HepG2 (cell line): ENCODE data around the gene RASGRP2. TPM values are rescaled to one million over a fixed set of nuclear protein-coding genes. Genes with fewer than 3 reads are reported as not detected.

Experiments
- ATAC-seq: fragments of 200-7000 bp; cut with Tn5 transposase; 3 replicates; pipeline ENCODE4 v1.9.1; 2020; ENCODE audit warnings: mild to moderate bottlenecking, moderate library complexity
- BruUV-seq: library from RNA; stranded (reverse); fragments of 400-500 nt; replicated peaks from 2 replicates; lab custom pipeline; 2021; lab: Mats Ljungman, UMichigan
- CTCF ChIA-PET: fragments of 300-600 bp; formaldehyde crosslinking; extraction: SDS; loops from one replicate; lab custom pipeline; 2021; ENCODE audit warnings: low total read pairs, inconsistent platforms, low intra/inter-chr PET ratio; lab: Yijun Ruan, JAX
- POLR2A ChIA-PET: fragments of 350-600 bp; sonication (Branson Sonifier 250); formaldehyde crosslinking; loops from one replicate; lab custom pipeline; 2020; ENCODE audit warnings: antibody characterized with exemption, inconsistent platforms; lab: Yijun Ruan, JAX
- DNase-seq: peaks from one replicate; pipeline ENCODE4 v3.0.0-alpha.2; 2015; ENCODE audit warnings: low spot score
- FAIRE-seq: peaks from 3 replicates; lab custom pipeline; 2011; peaks lifted over from hg19 to GRCh38; lab: Jason Lieb, UNC
- H2AFZ ChIP-seq: one replicate; pipeline ENCODE4 v1.6.1; 2011; ENCODE audit warnings: low read length, inconsistent platforms
- H3K27ac ChIP-seq: fragments of 300-600 bp; 3 replicates; pipeline ENCODE4 v1.8.0; 2011; ENCODE audit warnings: mixed run types, mild to moderate bottlenecking, mixed read lengths, low read length, inconsistent platforms; ENCODE audit not compliant: insufficient read depth; ENCODE audit errors: extremely low read length
- H3K27me3 ChIP-seq, 2 experiments: fragments of 200-600 bp in 1 of 2; 2 replicates in 1 of 2; 3 replicates in 1 of 2; pipeline versions ENCODE4 v1.6.0 to v1.8.0; 2011; ENCODE audit warnings: low read length in 2 of 2, mild to moderate bottlenecking in 2 of 2, moderate library complexity in 2 of 2, inconsistent platforms in 1 of 2; ENCODE audit not compliant: insufficient read depth in 2 of 2, control insufficient read depth in 1 of 2
- H3K36me3 ChIP-seq, 2 experiments: fragments of 200-600 bp in 1 of 2; replicated peaks in 1 of 2; 2 replicates in 1 of 2; 3 replicates in 1 of 2; pipeline versions ENCODE4 v1.5.1 to v1.8.0; 2011; ENCODE audit warnings: low read length in 2 of 2, inconsistent platforms in 1 of 2; ENCODE audit not compliant: insufficient read depth in 2 of 2, control insufficient read depth in 1 of 2
- H3K4me1 ChIP-seq: 2 replicates; pipeline ENCODE4 v1.5.1; 2012; ENCODE audit warnings: low read length, inconsistent platforms; ENCODE audit not compliant: insufficient read depth
- H3K4me2 ChIP-seq: 2 replicates; pipeline ENCODE4 v1.6.0; 2011; ENCODE audit warnings: low read depth, low read length, inconsistent platforms
- H3K4me3 ChIP-seq, 3 experiments: fragments of 200-600 bp in 1 of 3; sonication (generic), shearing (Covaris generic) in 1 of 3; replicated peaks in 1 of 3; 2 replicates each; pipeline ENCODE4 v1.5.1; 2011 to 2016; ENCODE audit warnings: low read length in 3 of 3, inconsistent platforms in 2 of 3, low read depth in 2 of 3, mild to moderate bottlenecking in 2 of 3, control low read depth in 1 of 3, mixed read lengths in 1 of 3; ENCODE audit not compliant: insufficient read depth in 1 of 3
- H3K79me2 ChIP-seq: one replicate; pipeline ENCODE4 v1.6.1; 2011; ENCODE audit warnings: low read length, inconsistent platforms; ENCODE audit not compliant: insufficient read depth
- H3K9ac ChIP-seq: 2 replicates; pipeline ENCODE4 v1.6.0; 2011; ENCODE audit warnings: mild to moderate bottlenecking, low read depth, low read length, inconsistent platforms; ENCODE audit not compliant: insufficient read depth
- H3K9me3 ChIP-seq: 2 replicates; pipeline ENCODE4 v1.5.1; 2012; ENCODE audit warnings: mild to moderate bottlenecking, low read length
- H4K20me1 ChIP-seq: 2 replicates; pipeline ENCODE4 v1.6.0; 2011; ENCODE audit warnings: inconsistent platforms, mild to moderate bottlenecking, low read length, moderate library complexity; ENCODE audit not compliant: insufficient read depth
- ARNTL ChIP-seq: sonication (generic); formaldehyde crosslinking; IDR thresholded peaks from 2 replicates; pipeline ENCODE4 v1.4.0; 2020; ENCODE audit warnings: mild to moderate bottlenecking, missing genetic modification reagents
- HCFC1 ChIP-seq: fragments of 150-350 bp; IDR thresholded peaks from 2 replicates; pipeline ENCODE4 v1.6.1; 2014; ENCODE audit warnings: low read depth, low read length
- KDM6A ChIP-seq: IDR thresholded peaks from 2 replicates; pipeline ENCODE4 v1.6.1; 2016; ENCODE audit warnings: low read depth
- NFYC ChIP-seq: IDR thresholded peaks from 2 replicates; pipeline ENCODE4 v1.6.1; 2016; ENCODE audit warnings: missing genetic modification reagents, missing compliant biosample characterization
- NPAS2 ChIP-seq: sonication (generic); formaldehyde crosslinking; IDR thresholded peaks from 2 replicates; pipeline ENCODE4 v1.8.0; 2022; ENCODE audit warnings: mild to moderate bottlenecking, missing genetic modification reagents, borderline replicate concordance
- POLR2AphosphoS2 ChIP-seq: IDR thresholded peaks from 2 replicates; pipeline ENCODE4 v1.6.1; 2011; ENCODE audit warnings: low read depth, low read length, improper control_type of control experiment
- SOX6 ChIP-seq, 2 experiments: fragments of 450-650 bp in 1 of 2; sonication (generic) in 1 of 2; formaldehyde crosslinking in 1 of 2; IDR thresholded peaks; 2 replicates each; pipeline versions ENCODE4 v1.4.0 to v1.6.1; 2017 to 2020; ENCODE audit warnings: antibody characterized with exemption in 1 of 2, mild to moderate bottlenecking in 1 of 2, missing genetic modification reagents in 1 of 2
- TOE1 ChIP-seq: sonication (generic); formaldehyde crosslinking; IDR thresholded peaks from 2 replicates; pipeline ENCODE4 v1.4.0; 2020; ENCODE audit warnings: mild to moderate bottlenecking, missing genetic modification reagents
- ZNF20 ChIP-seq: sonication (generic); formaldehyde crosslinking; IDR thresholded peaks from 2 replicates; pipeline ENCODE4 v1.4.0; 2020; ENCODE audit warnings: mild to moderate bottlenecking, moderate library complexity, missing genetic modification reagents
- ZNF468 ChIP-seq: sonication (generic); formaldehyde crosslinking; IDR thresholded peaks from 2 replicates; pipeline ENCODE4 v1.8.0; 2022; ENCODE audit warnings: mild to moderate bottlenecking, moderate library complexity, missing genetic modification reagents
- ZNF570 ChIP-seq: sonication (generic); formaldehyde crosslinking; IDR thresholded peaks from 2 replicates; pipeline ENCODE4 v1.4.0; 2020; ENCODE audit warnings: mild to moderate bottlenecking, missing genetic modification reagents, borderline replicate concordance
- ZNF598 ChIP-seq: sonication (generic); formaldehyde crosslinking; IDR thresholded peaks from 2 replicates; pipeline ENCODE4 v1.5.1; 2020; ENCODE audit warnings: mild to moderate bottlenecking, missing genetic modification reagents, borderline replicate concordance
- WGBS: methylation state at CpG from one replicate; pipeline ENCODE4 v1.1.6; 2017; ENCODE audit warnings: low lambda C conversion rate; 5-methylcytosine and 5-hydroxymethylcytosine counted together
- in situ Hi-C: cut with HindIII; loops from 2 replicates; pipeline ENCODE4 v1.10.0; 2017; ENCODE audit warnings: low pct_unique_long_range_greater_than_20kb; ENCODE audit not compliant: extremely low pct_ligation_motif_present
- intact Hi-C: fragments of 100-400 bp; cut with micrococcal nuclease; formaldehyde crosslinking; loops from one replicate; pipeline ENCODE4 v1.10.0; 2022; ENCODE audit not compliant: unreplicated experiment
- polyA plus RNA-seq, 8 experiments: library from polyadenylated mRNA; depleted of rRNA in 3 of 8; stranded (reverse) in 7 of 8; unstranded in 1 of 8; fragments of >200 nt; fragmentation: Illumina TruSeq in 4 of 8; extraction: Trizol in 4 of 8; gene quantifications; 2 replicates each; pipeline versions ENCODE4 v1.2.1 to v1.2.3, GENCODE V29; 2011 to 2016; ENCODE audit warnings: low read depth in 4 of 8, missing spikeins in 1 of 8, mixed read lengths in 1 of 8; ENCODE audit not compliant: insufficient read depth in 1 of 8
- total RNA-seq, 5 experiments: library from RNA; depleted of rRNA; stranded (reverse); fragments of >200 nt; fragmentation: Illumina TruSeq; extraction: Trizol; gene quantifications; 2 replicates each; pipeline ENCODE4 v1.2.3, GENCODE V29; 2016; ENCODE audit warnings: low read depth in 1 of 5
- TF ChIP-seq, protein P1 (sequence below): sonication (generic); formaldehyde crosslinking; IDR thresholded peaks from 2 replicates; pipeline ENCODE4 v1.4.0; 2020; ENCODE audit warnings: mild to moderate bottlenecking, missing genetic modification reagents
- TF ChIP-seq, protein P2 (sequence below): sonication (generic); formaldehyde crosslinking; IDR thresholded peaks from 2 replicates; pipeline ENCODE4 v1.5.0; 2020; ENCODE audit warnings: mild to moderate bottlenecking, missing genetic modification reagents, borderline replicate concordance
- TF ChIP-seq, protein P3 (sequence below): sonication (generic); formaldehyde crosslinking; IDR thresholded peaks from 2 replicates; pipeline ENCODE4 v1.8.0; 2022; ENCODE audit warnings: mild to moderate bottlenecking, missing genetic modification reagents

RASGRP2 gene
- total and polyA plus RNA-seq, 2 of the 13 experiments (the other 11 are each of a cell fraction or from before 2014, with no cell fraction given), result 0.61 TPM; not detected in 1

DNA sequence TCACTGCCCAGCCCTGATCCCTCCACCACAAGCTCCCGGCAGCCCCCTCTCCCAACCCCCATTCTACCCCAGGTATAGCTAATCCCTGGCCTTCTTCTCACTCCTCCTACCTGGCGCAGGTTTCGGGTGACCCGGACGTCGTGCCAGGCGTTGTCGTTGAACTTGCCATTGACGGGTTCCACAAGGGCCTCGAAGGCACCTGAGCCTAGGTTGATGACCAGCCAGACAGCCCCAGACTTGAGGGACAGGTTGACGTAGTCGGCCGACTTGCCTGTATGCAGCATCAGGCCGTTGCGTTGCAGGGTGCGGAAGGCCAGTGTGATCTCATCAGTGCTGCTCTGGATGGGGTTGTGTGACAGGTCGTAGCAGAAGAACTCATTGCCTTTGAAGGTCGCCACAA lies 58.4 kb downstream of the RASGRP2 start:
- in situ Hi-C loops, result no loop called here
- H3K27ac ChIP-seq, result no peak overlapping the region
- no peak overlapping the region for H3K4me2 ChIP-seq
- BruUV-seq, result no TSS peak
- no peak overlapping the region for H2AFZ ChIP-seq
- 39% methylated on average over 16 of the region's 18 CpGs for WGBS
- no peak for DNase-seq
- peaks cover 10 to 63% of the 10 kb centered on the region in 2 experiments; a peak in 4 of 5 replicates for H3K27me3 ChIP-seq
- CTCF ChIA-PET, result no interaction called here
- H3K79me2 ChIP-seq, result no peaks in the 10 kb centered on the region
- POLR2A ChIA-PET, result no interaction called here
- ATAC-seq, result no peak
- no peaks in the 10 kb centered on the region for H3K36me3 ChIP-seq
- no peaks in the 10 kb centered on the region for H4K20me1 ChIP-seq
- H3K4me1 ChIP-seq, result no peaks in the 10 kb centered on the region; the same call in 1 of the 2 replicates
- no peak overlapping the region for H3K4me3 ChIP-seq
- FAIRE-seq, result no peak
- intact Hi-C loops, result no loop called here
- no peaks in the 10 kb centered on the region for H3K9me3 ChIP-seq
- H3K9ac ChIP-seq, result no peak overlapping the region
- no peak for TF ChIP-seq NPAS2 (CRISPR knock-in tag)
- no peak for TF ChIP-seq POLR2AphosphoS2
- TF ChIP-seq HCFC1, result no peak
- no peak for TF ChIP-seq ZNF468
- TF ChIP-seq, protein P1, sequence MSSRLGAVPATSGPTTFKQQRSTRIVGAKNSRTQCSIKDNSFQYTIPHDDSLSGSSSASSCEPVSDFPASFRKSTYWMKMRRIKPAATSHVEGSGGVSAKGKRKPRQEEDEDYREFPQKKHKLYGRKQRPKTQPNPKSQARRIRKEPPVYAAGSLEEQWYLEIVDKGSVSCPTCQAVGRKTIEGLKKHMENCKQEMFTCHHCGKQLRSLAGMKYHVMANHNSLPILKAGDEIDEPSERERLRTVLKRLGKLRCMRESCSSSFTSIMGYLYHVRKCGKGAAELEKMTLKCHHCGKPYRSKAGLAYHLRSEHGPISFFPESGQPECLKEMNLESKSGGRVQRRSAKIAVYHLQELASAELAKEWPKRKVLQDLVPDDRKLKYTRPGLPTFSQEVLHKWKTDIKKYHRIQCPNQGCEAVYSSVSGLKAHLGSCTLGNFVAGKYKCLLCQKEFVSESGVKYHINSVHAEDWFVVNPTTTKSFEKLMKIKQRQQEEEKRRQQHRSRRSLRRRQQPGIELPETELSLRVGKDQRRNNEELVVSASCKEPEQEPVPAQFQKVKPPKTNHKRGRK (CRISPR knock-in tag), result no peak
- no peak for TF ChIP-seq KDM6A (CRISPR knock-in tag)
- TF ChIP-seq, protein P2, sequence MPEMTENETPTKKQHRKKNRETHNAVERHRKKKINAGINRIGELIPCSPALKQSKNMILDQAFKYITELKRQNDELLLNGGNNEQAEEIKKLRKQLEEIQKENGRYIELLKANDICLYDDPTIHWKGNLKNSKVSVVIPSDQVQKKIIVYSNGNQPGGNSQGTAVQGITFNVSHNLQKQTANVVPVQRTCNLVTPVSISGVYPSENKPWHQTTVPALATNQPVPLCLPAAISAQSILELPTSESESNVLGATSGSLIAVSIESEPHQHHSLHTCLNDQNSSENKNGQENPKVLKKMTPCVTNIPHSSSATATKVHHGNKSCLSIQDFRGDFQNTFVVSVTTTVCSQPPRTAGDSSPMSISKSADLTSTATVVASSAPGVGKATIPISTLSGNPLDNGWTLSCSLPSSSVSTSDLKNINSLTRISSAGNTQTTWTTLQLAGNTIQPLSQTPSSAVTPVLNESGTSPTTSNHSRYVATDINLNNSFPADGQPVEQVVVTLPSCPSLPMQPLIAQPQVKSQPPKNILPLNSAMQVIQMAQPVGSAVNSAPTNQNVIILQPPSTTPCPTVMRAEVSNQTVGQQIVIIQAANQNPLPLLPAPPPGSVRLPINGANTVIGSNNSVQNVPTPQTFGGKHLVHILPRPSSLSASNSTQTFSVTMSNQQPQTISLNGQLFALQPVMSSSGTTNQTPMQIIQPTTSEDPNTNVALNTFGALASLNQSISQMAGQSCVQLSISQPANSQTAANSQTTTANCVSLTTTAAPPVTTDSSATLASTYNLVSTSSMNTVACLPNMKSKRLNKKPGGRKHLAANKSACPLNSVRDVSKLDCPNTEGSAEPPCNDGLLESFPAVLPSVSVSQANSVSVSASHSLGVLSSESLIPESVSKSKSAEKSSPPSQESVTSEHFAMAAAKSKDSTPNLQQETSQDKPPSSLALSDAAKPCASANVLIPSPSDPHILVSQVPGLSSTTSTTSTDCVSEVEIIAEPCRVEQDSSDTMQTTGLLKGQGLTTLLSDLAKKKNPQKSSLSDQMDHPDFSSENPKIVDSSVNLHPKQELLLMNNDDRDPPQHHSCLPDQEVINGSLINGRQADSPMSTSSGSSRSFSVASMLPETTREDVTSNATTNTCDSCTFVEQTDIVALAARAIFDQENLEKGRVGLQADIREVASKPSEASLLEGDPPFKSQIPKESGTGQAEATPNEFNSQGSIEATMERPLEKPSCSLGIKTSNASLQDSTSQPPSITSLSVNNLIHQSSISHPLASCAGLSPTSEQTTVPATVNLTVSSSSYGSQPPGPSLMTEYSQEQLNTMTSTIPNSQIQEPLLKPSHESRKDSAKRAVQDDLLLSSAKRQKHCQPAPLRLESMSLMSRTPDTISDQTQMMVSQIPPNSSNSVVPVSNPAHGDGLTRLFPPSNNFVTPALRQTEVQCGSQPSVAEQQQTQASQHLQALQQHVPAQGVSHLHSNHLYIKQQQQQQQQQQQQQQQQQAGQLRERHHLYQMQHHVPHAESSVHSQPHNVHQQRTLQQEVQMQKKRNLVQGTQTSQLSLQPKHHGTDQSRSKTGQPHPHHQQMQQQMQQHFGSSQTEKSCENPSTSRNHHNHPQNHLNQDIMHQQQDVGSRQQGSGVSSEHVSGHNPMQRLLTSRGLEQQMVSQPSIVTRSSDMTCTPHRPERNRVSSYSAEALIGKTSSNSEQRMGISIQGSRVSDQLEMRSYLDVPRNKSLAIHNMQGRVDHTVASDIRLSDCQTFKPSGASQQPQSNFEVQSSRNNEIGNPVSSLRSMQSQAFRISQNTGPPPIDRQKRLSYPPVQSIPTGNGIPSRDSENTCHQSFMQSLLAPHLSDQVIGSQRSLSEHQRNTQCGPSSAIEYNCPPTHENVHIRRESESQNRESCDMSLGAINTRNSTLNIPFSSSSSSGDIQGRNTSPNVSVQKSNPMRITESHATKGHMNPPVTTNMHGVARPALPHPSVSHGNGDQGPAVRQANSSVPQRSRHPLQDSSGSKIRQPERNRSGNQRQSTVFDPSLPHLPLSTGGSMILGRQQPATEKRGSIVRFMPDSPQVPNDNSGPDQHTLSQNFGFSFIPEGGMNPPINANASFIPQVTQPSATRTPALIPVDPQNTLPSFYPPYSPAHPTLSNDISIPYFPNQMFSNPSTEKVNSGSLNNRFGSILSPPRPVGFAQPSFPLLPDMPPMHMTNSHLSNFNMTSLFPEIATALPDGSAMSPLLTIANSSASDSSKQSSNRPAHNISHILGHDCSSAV (CRISPR knock-in tag), result no peak
- TF ChIP-seq, protein P3, sequence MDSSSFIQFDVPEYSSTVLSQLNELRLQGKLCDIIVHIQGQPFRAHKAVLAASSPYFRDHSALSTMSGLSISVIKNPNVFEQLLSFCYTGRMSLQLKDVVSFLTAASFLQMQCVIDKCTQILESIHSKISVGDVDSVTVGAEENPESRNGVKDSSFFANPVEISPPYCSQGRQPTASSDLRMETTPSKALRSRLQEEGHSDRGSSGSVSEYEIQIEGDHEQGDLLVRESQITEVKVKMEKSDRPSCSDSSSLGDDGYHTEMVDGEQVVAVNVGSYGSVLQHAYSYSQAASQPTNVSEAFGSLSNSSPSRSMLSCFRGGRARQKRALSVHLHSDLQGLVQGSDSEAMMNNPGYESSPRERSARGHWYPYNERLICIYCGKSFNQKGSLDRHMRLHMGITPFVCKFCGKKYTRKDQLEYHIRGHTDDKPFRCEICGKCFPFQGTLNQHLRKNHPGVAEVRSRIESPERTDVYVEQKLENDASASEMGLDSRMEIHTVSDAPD (CRISPR knock-in tag), result no peak
- no peak for TF ChIP-seq ZNF598 (CRISPR knock-in tag)
- no peak for TF ChIP-seq NFYC (CRISPR knock-in tag)
- no peak for TF ChIP-seq ARNTL (CRISPR knock-in tag)
- TF ChIP-seq ZNF570 (CRISPR knock-in tag), result no peak
- no peak for TF ChIP-seq TOE1 (CRISPR knock-in tag)
- no peak for TF ChIP-seq SOX6 (IDR thresholded peaks at IDR 0.05)
- TF ChIP-seq SOX6 (CRISPR knock-in tag; IDR thresholded peaks at IDR 0.05), result no peak
- no peak for TF ChIP-seq ZNF20 (CRISPR knock-in tag)
